MM.1S (cell line): Measurements from ENCODE around the gene STEAP1B.

ENCODE experiments used
- DNase-seq: peaks from one replicate; pipeline ENCODE4 v3.0.0-alpha.2; 2015
- H2AFZ ChIP-seq: fragments of 300-600 bp; sonication (generic); 2 replicates; pipeline ENCODE4 v1.6.0; 2016; ENCODE audit warnings: antibody characterized with exemption, low read length
- H3F3A ChIP-seq: fragments of 300-600 bp; sonication (generic); 2 replicates; pipeline ENCODE4 v1.6.1; 2016; ENCODE audit warnings: mild to moderate bottlenecking, antibody characterized with exemption, low read length, moderate library complexity, mixed read lengths; ENCODE audit not compliant: insufficient read depth
- H3K27ac ChIP-seq: fragments of 300-600 bp; sonication (generic); 2 replicates; pipeline ENCODE4 v1.5.1; 2016; ENCODE audit warnings: mild to moderate bottlenecking, low read length
- H3K27me3 ChIP-seq: fragments of 300-600 bp; sonication (generic); replicated peaks from 2 replicates; pipeline ENCODE4 v1.6.0; 2016; ENCODE audit warnings: low read length; ENCODE audit not compliant: insufficient read depth
- H3K36me3 ChIP-seq: fragments of 300-600 bp; sonication (generic); replicated peaks from 2 replicates; pipeline ENCODE4 v1.6.1; 2016; ENCODE audit warnings: mild to moderate bottlenecking, low read length, mixed read lengths; ENCODE audit not compliant: insufficient read depth
- H3K4me1 ChIP-seq: fragments of 300-600 bp; sonication (generic); 2 replicates; pipeline ENCODE4 v1.6.1; 2016; ENCODE audit warnings: low read length, mixed read lengths
- H3K4me2 ChIP-seq: fragments of 300-600 bp; sonication (generic); 2 replicates; pipeline ENCODE4 v1.6.0; 2016; ENCODE audit warnings: low read depth, low read length
- H3K4me3 ChIP-seq: fragments of 300-600 bp; sonication (generic); 2 replicates; pipeline ENCODE4 v1.5.1; 2016; ENCODE audit warnings: low read length, mixed read lengths
- H3K79me2 ChIP-seq: fragments of 300-600 bp; sonication (generic); 2 replicates; pipeline ENCODE4 v1.6.1; 2016; ENCODE audit warnings: mixed run types, low read length, mixed read lengths
- H3K9ac ChIP-seq: fragments of 300-600 bp; sonication (generic); 2 replicates; pipeline ENCODE4 v1.6.1; 2016; ENCODE audit warnings: low read length, mixed read lengths
- H3K9me2 ChIP-seq: fragments of 300-600 bp; sonication (generic); replicated peaks from 2 replicates; pipeline ENCODE4 v1.6.1; 2016; ENCODE audit warnings: mild to moderate bottlenecking, low read length, mixed read lengths; ENCODE audit not compliant: insufficient read depth
- H3K9me3 ChIP-seq: fragments of 300-600 bp; sonication (generic); replicated peaks from 2 replicates; pipeline ENCODE4 v1.6.1; 2016; ENCODE audit warnings: mild to moderate bottlenecking, low read length, mixed read lengths; ENCODE audit not compliant: insufficient read depth
- H4K20me1 ChIP-seq: fragments of 300-600 bp; sonication (generic); 2 replicates; pipeline ENCODE4 v1.6.1; 2016; ENCODE audit warnings: mild to moderate bottlenecking, low read length, moderate library complexity, mixed read lengths; ENCODE audit not compliant: insufficient read depth
- EZH2 ChIP-seq: fragments of 300-600 bp; sonication (generic); optimal IDR thresholded peaks from 2 replicates; pipeline ENCODE3; 2017; ENCODE audit warnings: low read depth, mild to moderate bottlenecking, antibody characterized with exemption, low read length, mixed read lengths
- EZH2phosphoT487 ChIP-seq: fragments of 300-600 bp; sonication (generic); IDR thresholded peaks from 2 replicates; pipeline ENCODE4 v1.6.1; 2018; ENCODE audit warnings: antibody characterized with exemption, low read length
- TF ChIP-seq, protein P1 (sequence below): fragments of 300-600 bp; sonication (generic); IDR thresholded peaks from 2 replicates; pipeline ENCODE4 v1.5.1; 2016; ENCODE audit warnings: antibody characterized with exemption, low read length, mixed read lengths

STEAP1B gene

DNA sequence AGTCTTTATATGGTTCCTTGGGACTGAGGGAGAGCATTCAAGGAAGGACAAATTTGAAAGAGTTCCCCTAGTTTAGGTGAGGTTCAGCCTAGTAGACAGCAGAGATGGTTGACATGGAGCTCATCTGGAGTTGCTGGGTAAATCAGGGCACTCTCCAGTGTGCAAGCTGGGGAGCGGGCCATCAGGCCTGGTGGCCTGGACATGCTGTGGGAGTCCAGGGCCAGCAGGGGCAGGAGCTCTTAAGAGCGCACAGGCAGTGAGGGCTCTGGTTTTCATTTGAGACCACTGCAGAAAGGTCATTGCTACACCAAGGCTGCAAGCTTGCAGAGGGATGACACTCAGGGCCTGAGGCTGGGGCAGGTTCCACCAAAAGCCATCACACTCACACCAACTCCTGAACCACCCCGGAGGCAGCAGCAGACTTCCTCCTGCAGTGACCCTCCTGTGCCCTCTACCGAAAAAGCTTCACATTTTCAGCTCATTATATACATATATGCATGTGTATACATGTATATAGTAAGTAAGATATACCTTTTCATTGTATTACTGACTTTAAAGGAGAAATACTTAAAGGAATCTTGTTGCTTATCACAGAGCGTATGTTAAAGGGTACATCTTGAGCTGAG lies 39.5 kb downstream of the STEAP1B start:
- no peak for DNase-seq
- H3K27ac ChIP-seq = no peak overlapping the region
- H3F3A ChIP-seq = no peaks in the 10 kb centered on the region
- no peak overlapping the region for H3K4me2 ChIP-seq
- no peak for TF ChIP-seq EZH2phosphoT487
- TF ChIP-seq EZH2 = no peak
- TF ChIP-seq, protein P1, sequence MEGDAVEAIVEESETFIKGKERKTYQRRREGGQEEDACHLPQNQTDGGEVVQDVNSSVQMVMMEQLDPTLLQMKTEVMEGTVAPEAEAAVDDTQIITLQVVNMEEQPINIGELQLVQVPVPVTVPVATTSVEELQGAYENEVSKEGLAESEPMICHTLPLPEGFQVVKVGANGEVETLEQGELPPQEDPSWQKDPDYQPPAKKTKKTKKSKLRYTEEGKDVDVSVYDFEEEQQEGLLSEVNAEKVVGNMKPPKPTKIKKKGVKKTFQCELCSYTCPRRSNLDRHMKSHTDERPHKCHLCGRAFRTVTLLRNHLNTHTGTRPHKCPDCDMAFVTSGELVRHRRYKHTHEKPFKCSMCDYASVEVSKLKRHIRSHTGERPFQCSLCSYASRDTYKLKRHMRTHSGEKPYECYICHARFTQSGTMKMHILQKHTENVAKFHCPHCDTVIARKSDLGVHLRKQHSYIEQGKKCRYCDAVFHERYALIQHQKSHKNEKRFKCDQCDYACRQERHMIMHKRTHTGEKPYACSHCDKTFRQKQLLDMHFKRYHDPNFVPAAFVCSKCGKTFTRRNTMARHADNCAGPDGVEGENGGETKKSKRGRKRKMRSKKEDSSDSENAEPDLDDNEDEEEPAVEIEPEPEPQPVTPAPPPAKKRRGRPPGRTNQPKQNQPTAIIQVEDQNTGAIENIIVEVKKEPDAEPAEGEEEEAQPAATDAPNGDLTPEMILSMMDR = no peak
- H3K4me3 ChIP-seq = no peak overlapping the region
- H3K79me2 ChIP-seq = no peaks in the 10 kb centered on the region
- no peaks in the 10 kb centered on the region for H4K20me1 ChIP-seq
- H3K4me1 ChIP-seq = no peaks in the 10 kb centered on the region
- no peaks in the 10 kb centered on the region for H3K9me3 ChIP-seq
- H2AFZ ChIP-seq = no peak overlapping the region
- no peaks in the 10 kb centered on the region for H3K36me3 ChIP-seq
- no peaks in the 10 kb centered on the region for H3K27me3 ChIP-seq
- no peak overlapping the region for H3K9ac ChIP-seq
- H3K9me2 ChIP-seq = no peaks in the 10 kb centered on the region

- Histone ChIP-seq H3K9me2 (no peaks in the 10 kb centered on the region), H3K9ac (no peak overlapping the region), H3K4me3 (no peak overlapping the region), H3K27ac (no peak overlapping the region), H3K27me3 (no peaks in the 10 kb centered on the region), H2AFZ (no peak overlapping the region), H3K4me2 (no peak overlapping the region), H3K36me3 (no peaks in the 10 kb centered on the region), H3K4me1 (no peaks in the 10 kb centered on the region), H3F3A (no peaks in the 10 kb centered on the region), H4K20me1 (no peaks in the 10 kb centered on the region), H3K9me3 (no peaks in the 10 kb centered on the region), H3K79me2 (no peaks in the 10 kb centered on the region)
- TF ChIP-seq, protein P1 = no peak
- TF ChIP-seq EZH2 = no peak
- no peak for DNase-seq
These were observed 42.5 kb downstream of the STEAP1B start for GRCh38 chr7:22457471-22457870.

DNA sequence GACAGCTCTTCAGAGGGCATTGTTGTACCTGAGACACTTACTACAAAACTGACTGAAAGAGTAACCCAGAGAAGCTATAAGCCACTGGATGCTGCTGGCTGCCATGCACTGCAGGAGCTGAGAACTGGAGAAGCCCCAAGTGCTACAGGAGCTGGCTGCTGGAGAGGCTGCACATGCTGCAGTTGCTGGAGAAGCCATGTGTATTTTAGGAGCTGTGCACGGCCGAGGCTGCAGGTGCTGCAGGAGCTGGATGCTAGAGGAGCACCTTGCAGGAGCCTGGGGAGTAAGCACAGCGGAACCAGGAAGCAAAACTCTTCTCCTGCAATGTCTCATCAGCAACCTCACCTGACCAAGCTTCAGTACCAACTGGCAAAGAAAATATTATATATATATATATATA lies 45.5 kb downstream of the STEAP1B start:
- DNase-seq = no peak
- no peaks in the 10 kb centered on the region for H3K79me2 ChIP-seq
- no peak overlapping the region for H3K4me2 ChIP-seq
- H3K9me3 ChIP-seq = no peaks in the 10 kb centered on the region
- no peaks in the 10 kb centered on the region for H3K36me3 ChIP-seq
- no peaks in the 10 kb centered on the region for H3K4me1 ChIP-seq
- no peak overlapping the region for H3K4me3 ChIP-seq
- no peaks in the 10 kb centered on the region for H3K9me2 ChIP-seq
- no peaks in the 10 kb centered on the region for H3F3A ChIP-seq
- no peaks in the 10 kb centered on the region for H3K27me3 ChIP-seq
- TF ChIP-seq EZH2phosphoT487 = no peak
- TF ChIP-seq, protein P1 = no peak
- TF ChIP-seq EZH2 = no peak
- no peak overlapping the region for H3K9ac ChIP-seq
- no peak overlapping the region for H2AFZ ChIP-seq
- no peaks in the 10 kb centered on the region for H4K20me1 ChIP-seq
- no peak overlapping the region for H3K27ac ChIP-seq
